IMR-90 (cell line): Measurements from ENCODE around the gene NUP210. TPM values are rescaled to one million over a fixed set of nuclear protein-coding genes. Genes with fewer than 3 reads are reported as not detected.

Source experiments
- ATAC-seq: fragments of 200-7000 bp; cut with Tn5 transposase; 2 replicates; pipeline ENCODE4 v1.9.1; 2020; ENCODE audit warnings: low read depth, mild to moderate bottlenecking, moderate library complexity
- BruUV-seq: library from RNA; stranded (reverse); fragments of 400-500 nt; replicated peaks from 2 replicates; lab custom pipeline; 2021; lab: Mats Ljungman, UMichigan
- CTCF ChIA-PET: fragments of 300-600 bp; formaldehyde crosslinking; extraction: SDS; loops from one replicate; lab custom pipeline; 2021; ENCODE audit warnings: antibody characterized with exemption; lab: Yijun Ruan, JAX
- POLR2A ChIA-PET: fragments of 300-600 bp; sonication (Branson Sonifier 250); formaldehyde crosslinking; loops from one replicate; lab custom pipeline; 2022; ENCODE audit warnings: antibody characterized with exemption; ENCODE audit not compliant: unreplicated experiment; lab: Charles Lee
- DNase-seq: peaks from one replicate; pipeline ENCODE4 v3.0.0; 2013
- H2AFZ ChIP-seq: replicated peaks from 2 replicates; pipeline ENCODE3; 2013; ENCODE audit warnings: low read length, mild to moderate bottlenecking; ENCODE audit not compliant: poor library complexity
- H2AK5ac ChIP-seq: 2 replicates; pipeline ENCODE4 v1.6.1; 2013; ENCODE audit warnings: low read depth, low read length, inconsistent platforms
- H2AK9ac ChIP-seq: replicated peaks from 2 replicates; pipeline ENCODE3; 2013; ENCODE audit warnings: mild to moderate bottlenecking, low read depth, low read length, moderate library complexity; ENCODE audit not compliant: poor library complexity
- H2BK120ac ChIP-seq: 2 replicates; pipeline ENCODE4 v1.6.1; 2013; ENCODE audit warnings: low read depth, low read length, inconsistent platforms
- H2BK15ac ChIP-seq: 3 replicates; pipeline ENCODE4 v1.6.1; 2013; ENCODE audit warnings: low read depth, low read length, inconsistent platforms
- H2BK20ac ChIP-seq: 2 replicates; pipeline ENCODE4 v1.6.1; 2013; ENCODE audit warnings: low read depth, mild to moderate bottlenecking, inconsistent platforms, low read length, moderate library complexity
- H2BK5ac ChIP-seq: 2 replicates; pipeline ENCODE4 v1.6.1; 2013; ENCODE audit warnings: mild to moderate bottlenecking, low read depth, low read length, inconsistent platforms; ENCODE audit not compliant: poor library complexity, severe bottlenecking
- H3K14ac ChIP-seq: replicated peaks from 2 replicates; pipeline ENCODE4 v1.6.1; 2013; ENCODE audit warnings: low read depth, low read length, inconsistent platforms
- H3K18ac ChIP-seq: 2 replicates; pipeline ENCODE4 v1.6.1; 2013; ENCODE audit warnings: low read depth, low read length, control low read depth
- H3K23ac ChIP-seq: 2 replicates; pipeline ENCODE4 v1.6.1; 2013; ENCODE audit warnings: low read depth, low read length, inconsistent platforms
- H3K27ac ChIP-seq: 2 replicates; pipeline ENCODE4 v1.5.1; 2013; ENCODE audit warnings: mild to moderate bottlenecking, control low read depth, low read length; ENCODE audit not compliant: insufficient read depth
- H3K27me3 ChIP-seq: 2 replicates; pipeline ENCODE4 v1.6.1; 2013; ENCODE audit warnings: low read length; ENCODE audit not compliant: control insufficient read depth, insufficient read depth
- H3K36me3 ChIP-seq: 2 replicates; pipeline ENCODE4 v1.6.1; 2013; ENCODE audit warnings: low read length, mixed read lengths; ENCODE audit not compliant: control insufficient read depth, insufficient read depth
- H3K4ac ChIP-seq: 2 replicates; pipeline ENCODE4 v1.6.1; 2013; ENCODE audit warnings: low read depth, low read length, inconsistent platforms
- H3K4me1 ChIP-seq: 2 replicates; pipeline ENCODE4 v1.6.1; 2013; ENCODE audit warnings: low read length, mixed read lengths; ENCODE audit not compliant: control insufficient read depth, insufficient read depth
- H3K4me2 ChIP-seq: 2 replicates; pipeline ENCODE4 v1.6.1; 2013; ENCODE audit warnings: low read depth, mild to moderate bottlenecking, control low read depth, low read length, moderate library complexity
- H3K4me3 ChIP-seq: 2 replicates; pipeline ENCODE4 v1.5.1; 2013; ENCODE audit warnings: low read depth, mild to moderate bottlenecking, control low read depth, low read length, moderate library complexity; ENCODE audit not compliant: insufficient read depth
- H3K56ac ChIP-seq: 2 replicates; pipeline ENCODE4 v1.6.1; 2013; ENCODE audit warnings: low read length, inconsistent platforms; ENCODE audit not compliant: insufficient read depth; ENCODE audit errors: extremely low read depth
- H3K79me1 ChIP-seq, 2 experiments: 2 replicates each; pipeline ENCODE4 v1.6.1; 2013; ENCODE audit warnings: low read length in 2 of 2, inconsistent platforms in 1 of 2, low read depth in 1 of 2
- H3K9ac ChIP-seq: 2 replicates; pipeline ENCODE4 v1.6.1; 2013; ENCODE audit warnings: low read depth, low read length, control low read depth
- H3K9me1 ChIP-seq: 2 replicates; pipeline ENCODE4 v1.6.1; 2013; ENCODE audit warnings: low read length, inconsistent platforms; ENCODE audit not compliant: insufficient read depth
- H3K9me3 ChIP-seq: 2 replicates; pipeline ENCODE4 v1.6.1; 2013; ENCODE audit warnings: low read length; ENCODE audit not compliant: control insufficient read depth, insufficient read depth
- H4K20me1 ChIP-seq: 2 replicates; pipeline ENCODE4 v1.6.1; 2013; ENCODE audit warnings: low read length, inconsistent platforms; ENCODE audit not compliant: insufficient read depth
- H4K5ac ChIP-seq: 2 replicates; pipeline ENCODE4 v1.6.1; 2013; ENCODE audit warnings: mild to moderate bottlenecking, low read depth, low read length, control low read depth
- H4K8ac ChIP-seq, 2 experiments: 2 replicates each; pipeline ENCODE4 v1.6.1; 2013; ENCODE audit warnings: low read depth in 2 of 2, low read length in 2 of 2, control low read depth in 1 of 2, inconsistent platforms in 1 of 2
- H4K91ac ChIP-seq: 2 replicates; pipeline ENCODE4 v1.6.1; 2013; ENCODE audit warnings: low read depth, low read length, inconsistent platforms; ENCODE audit not compliant: insufficient read depth
- CHD1 ChIP-seq: IDR thresholded peaks from 2 replicates; pipeline ENCODE4 v1.6.1; 2012; ENCODE audit warnings: low read depth, low read length, improper control_type of control experiment
- MAFK ChIP-seq: IDR thresholded peaks from 2 replicates; pipeline ENCODE4 v1.6.1; 2012; ENCODE audit warnings: low read depth, low read length, improper control_type of control experiment
- NFE2L2 ChIP-seq: fragments of 150-350 bp; IDR thresholded peaks from 2 replicates; pipeline ENCODE4 v1.6.1; 2016; ENCODE audit warnings: low read depth, mild to moderate bottlenecking, low read length
- WGBS, 2 experiments: methylation state at CpG; one replicate each; pipeline versions ENCODE4 v1.1.5 to v1.1.7; 2013; ENCODE audit warnings: missing lambda C conversion rate in 2 of 2; ENCODE audit not compliant: insufficient read length in 1 of 2; ENCODE audit errors: extremely low coverage in 2 of 2; 5-methylcytosine and 5-hydroxymethylcytosine counted together
- dilution Hi-C: fragments of 300-500 bp; cut with HindIII; formaldehyde crosslinking; loops from one replicate; pipeline ENCODE4 v1.14.3; 2018; ENCODE audit warnings: low sequenced_read_pairs; ENCODE audit not compliant: unreplicated experiment
- in situ Hi-C: fragments of 300-500 bp; cut with MboI; formaldehyde crosslinking; loops from 3 replicates; pipeline ENCODE4 v1.14.3; 2019; ENCODE audit warnings: low sequenced_read_pairs, inconsistent platforms, mixed read lengths
- intact Hi-C: fragments of 100-400 bp; cut with micrococcal nuclease; formaldehyde crosslinking; loops from 2 replicates; pipeline ENCODE4 v1.10.0; 2022
- polyA plus RNA-seq, 3 experiments: library from polyadenylated mRNA; depleted of rRNA; stranded (reverse); fragments of >200 nt; gene quantifications; 2 replicates each; pipeline ENCODE4 v1.2.3, GENCODE V29; 2012; ENCODE audit warnings: low replicate concordance in 1 of 3
- total RNA-seq: library from RNA; depleted of rRNA; stranded (reverse); fragments of >200 nt; gene quantifications from 2 replicates; pipeline ENCODE4 v1.2.3, GENCODE V29; 2012

Gene NUP210
- total and polyA plus RNA-seq, 2 of the 4 experiments (the other 2 are of a cell fraction) = under 0.01 to 0.03 TPM

- in situ Hi-C loops (no loop called here), intact Hi-C loops (no loop called here), dilution Hi-C loops (no loop called here)
- no peak for DNase-seq
- H2AK9ac ChIP-seq = no peak overlapping the region
- ATAC-seq = no peak
- POLR2A ChIA-PET = no interaction called here
- H3K4me1 ChIP-seq = no peaks in the 10 kb centered on the region
- no peaks in the 10 kb centered on the region for H3K9me1 ChIP-seq
- H3K4me3 ChIP-seq = no peak overlapping the region
- no peak overlapping the region for H4K5ac ChIP-seq
- H2AK5ac ChIP-seq = no peak overlapping the region
- H2BK15ac ChIP-seq = no peak overlapping the region
- no peak overlapping the region for H4K91ac ChIP-seq
- H3K27ac ChIP-seq = no peak overlapping the region
- no peaks in the 10 kb centered on the region for H3K36me3 ChIP-seq
- BruUV-seq = no TSS peak
- no peak overlapping the region for H3K14ac ChIP-seq
- H3K27me3 ChIP-seq = peaks cover 49% of the 10 kb centered on the region
- H2AFZ ChIP-seq = no peak overlapping the region
- H3K9me3 ChIP-seq = no peaks in the 10 kb centered on the region
- H2BK20ac ChIP-seq = no peak overlapping the region
- H3K56ac ChIP-seq = no peak overlapping the region
- no CpG with 5 or more reads among the region's 6 CpGs for WGBS, 2 experiments
- H4K20me1 ChIP-seq = no peaks in the 10 kb centered on the region
- H3K4me2 ChIP-seq = no peak overlapping the region
- CTCF ChIA-PET = no interaction called here
- H3K79me1 ChIP-seq = no peaks in the 10 kb centered on the region
- no peak overlapping the region for H3K4ac ChIP-seq
- H3K9ac ChIP-seq = no peak overlapping the region
- TF ChIP-seq CHD1 (no peak), NFE2L2 (no peak), MAFK (no peak)
- no peak overlapping the region for H3K18ac ChIP-seq
- no peak overlapping the region for H2BK5ac ChIP-seq
- no peak overlapping the region for H3K23ac ChIP-seq
- H2BK120ac ChIP-seq = no peak overlapping the region
- no peak overlapping the region for H4K8ac ChIP-seq
These were observed 146.5 kb downstream of the NUP210 start for GRCh38 chr3:13273604-13274105.
